Kidney glomerular epithelial cell (primary cell): Measurements from ENCODE around the gene CCDC177.

Experiments used
- DNase-seq: peaks from one replicate; lab custom pipeline; 2025; lab: John Stamatoyannopoulos, UW

The CCDC177 gene

DNA sequence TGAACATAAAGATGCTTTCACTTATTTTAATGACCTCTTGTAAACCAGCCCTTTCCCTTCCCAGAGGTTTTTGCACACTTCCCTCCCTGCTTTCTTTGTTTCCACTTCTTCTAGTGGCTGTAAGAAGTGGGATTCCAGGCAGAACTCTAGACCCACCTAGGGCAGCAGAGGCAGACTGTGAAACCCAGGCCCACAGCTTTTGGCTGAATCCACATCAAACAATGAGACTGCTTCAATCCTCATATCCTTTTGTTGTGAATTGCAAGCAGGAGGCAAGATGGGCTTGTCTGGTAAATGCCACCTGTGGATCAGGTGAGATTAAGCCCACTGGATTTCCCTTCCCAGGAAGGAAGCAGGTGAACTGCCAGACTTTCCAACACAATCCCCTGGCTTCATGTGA is 12.8 kb downstream of the CCDC177 start:
- DNase-seq, result no peak

DNA sequence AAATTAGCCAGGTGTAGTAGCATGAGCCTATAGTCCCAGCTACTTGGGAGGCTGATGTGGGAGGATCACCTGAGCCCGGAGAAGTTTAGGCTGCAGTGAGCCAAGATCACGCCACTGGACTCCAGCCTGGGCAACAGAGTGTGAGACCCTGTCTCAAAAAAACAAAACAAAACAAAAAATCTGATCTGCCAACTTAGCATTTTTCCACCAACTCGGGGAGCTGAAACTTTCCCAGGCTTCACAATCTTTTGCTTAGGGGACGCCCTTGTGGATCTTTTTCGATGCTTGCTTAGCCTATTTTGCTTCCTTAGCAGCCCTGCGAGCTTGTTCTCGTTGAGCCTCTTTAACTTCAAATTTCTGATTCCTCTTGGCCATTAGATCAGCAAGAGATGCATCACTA is 13.8 kb downstream of the CCDC177 start:
- DNase-seq, result no peak

DNA sequence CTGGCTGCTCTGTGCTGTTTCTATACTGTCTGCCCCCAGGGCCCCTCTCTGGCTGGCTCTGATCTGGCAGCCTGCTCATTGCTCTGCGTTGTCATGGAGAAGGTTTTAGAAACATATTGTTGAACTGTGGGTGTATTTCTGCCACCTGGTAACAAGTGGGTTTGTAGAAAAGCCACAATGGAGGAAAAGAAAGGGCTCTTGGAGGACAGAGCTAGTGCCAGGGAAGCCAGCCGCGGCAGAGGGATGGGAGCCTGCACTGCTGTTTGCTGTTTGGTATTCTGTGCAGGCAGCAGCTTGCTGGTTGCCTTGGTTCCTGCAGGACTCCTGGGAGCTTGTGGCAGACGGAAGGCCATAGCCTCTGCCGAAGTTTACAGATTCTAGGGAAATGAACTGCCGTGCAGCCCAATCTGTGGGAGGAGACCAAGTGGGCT is 15.1 kb downstream of the CCDC177 start:
- DNase-seq, result no peak

DNA sequence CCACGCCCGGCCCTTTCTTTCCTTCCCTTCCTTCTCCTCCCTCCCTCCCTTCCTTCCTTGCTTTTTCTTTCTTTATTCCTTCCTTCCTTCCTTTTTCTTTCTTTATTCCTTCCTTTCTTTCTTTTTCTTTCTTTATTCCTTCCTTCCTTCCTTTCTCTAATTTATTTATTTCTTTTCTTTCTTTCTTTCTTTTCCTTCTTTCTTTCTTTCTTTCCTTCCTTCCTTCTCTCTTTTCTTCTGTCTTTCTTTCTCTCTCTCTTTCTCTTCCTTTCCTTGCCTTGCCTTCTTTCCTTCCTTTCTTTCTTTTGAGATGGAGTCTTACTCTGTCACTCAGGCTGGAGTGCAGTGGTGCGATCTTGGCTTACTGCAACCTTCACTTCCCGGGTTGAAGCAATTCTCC is 15.9 kb downstream of the CCDC177 start:
- no peak for DNase-seq

DNA sequence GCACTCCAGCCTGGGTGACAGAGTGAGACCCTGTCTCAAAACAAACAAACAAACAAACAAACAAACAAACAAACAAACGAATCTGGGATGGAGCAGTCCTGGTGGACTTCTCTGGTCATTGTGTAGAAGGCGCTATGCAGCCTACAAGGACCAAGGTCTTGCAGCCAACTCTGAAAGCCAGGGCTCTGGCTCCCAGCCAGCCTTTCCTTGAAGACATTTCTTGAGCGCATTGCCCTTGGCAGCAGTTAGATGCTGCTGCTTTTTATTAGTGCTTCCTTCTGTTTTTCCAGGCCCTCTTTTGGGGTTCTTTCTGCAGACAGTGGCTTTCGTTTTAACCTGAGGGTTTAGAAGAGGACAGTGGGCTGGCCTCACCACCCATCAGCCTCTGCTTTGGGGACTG is 20.2 kb downstream of the CCDC177 start:
- DNase-seq, result no peak

GRCh38 chr14:69553252-69553651 is 21.4 kb downstream of the CCDC177 start:
- no peak for DNase-seq

DNA sequence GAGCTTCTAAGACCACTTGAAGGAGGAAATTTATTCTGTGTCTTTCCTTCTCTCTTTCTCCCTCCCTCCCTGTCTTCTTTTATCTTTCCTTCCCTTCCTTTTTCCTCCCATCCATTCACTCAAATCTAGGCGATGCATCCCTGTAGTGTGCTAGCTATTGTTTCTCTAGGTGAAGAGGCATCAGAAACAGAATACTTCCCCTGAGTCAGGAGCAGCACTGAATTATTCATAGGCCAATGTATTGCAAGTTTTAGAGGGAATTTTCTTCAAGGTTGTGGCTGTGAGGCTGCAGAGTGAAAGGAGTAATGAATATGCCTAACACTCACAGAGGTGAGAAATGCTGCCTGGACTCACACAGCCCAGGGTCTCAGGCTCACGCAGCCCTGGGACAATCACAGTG is 23.2 kb downstream of the CCDC177 start:
- DNase-seq, result no peak

DNA sequence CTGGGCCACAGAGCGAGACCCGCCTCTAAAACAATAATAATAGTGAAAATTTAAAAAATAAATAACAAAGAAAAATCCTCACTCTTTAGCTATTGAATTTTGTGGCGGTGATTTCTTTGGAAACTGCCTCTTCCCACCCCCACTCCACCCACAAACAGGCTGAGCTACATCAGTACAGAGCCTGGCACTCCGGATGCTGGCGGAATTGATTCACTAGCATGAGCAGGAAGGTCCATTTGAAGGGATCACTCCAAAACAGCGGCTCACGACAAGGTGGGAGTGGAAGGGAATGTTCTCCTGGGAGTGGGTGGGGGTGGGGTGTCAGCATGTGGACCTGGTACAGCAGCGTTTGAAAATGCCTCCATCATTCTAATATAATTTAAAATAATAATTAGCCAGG is 26.1 kb downstream of the CCDC177 start:
- no peak for DNase-seq

DNA sequence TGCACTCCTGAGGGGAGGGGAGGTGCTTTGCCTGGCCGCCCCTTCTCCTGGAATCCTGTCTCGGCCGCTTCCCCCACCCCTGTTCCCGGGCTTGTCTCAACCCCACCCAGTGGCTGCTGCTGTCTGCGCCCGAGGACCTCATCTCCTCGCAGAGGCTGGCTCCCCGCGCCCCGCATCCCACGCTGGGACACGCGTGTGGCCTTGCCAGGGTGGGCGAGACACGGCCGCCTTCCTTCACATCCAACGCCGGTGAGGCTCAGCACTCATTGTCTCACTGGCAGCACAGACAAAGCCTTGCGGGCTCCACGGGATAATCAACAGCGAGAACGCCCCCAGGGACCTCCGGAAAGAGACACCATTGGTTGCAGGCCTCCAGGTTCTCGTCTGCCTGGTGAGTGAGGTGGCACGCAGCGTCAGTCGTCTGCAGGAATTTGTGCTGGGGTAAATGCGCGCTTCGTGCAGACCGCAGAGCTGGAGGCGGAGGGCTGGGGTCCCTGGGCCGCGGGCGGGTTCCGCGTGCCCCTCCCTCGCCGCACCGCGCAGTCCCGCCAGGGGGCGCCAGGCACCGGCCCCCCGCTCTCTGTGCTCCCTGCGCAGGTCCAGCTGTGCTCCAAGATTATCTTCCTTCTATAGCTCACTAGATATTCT is 26.8 kb downstream of the CCDC177 start:
- DNase-seq, result peak; percentile 35

DNA sequence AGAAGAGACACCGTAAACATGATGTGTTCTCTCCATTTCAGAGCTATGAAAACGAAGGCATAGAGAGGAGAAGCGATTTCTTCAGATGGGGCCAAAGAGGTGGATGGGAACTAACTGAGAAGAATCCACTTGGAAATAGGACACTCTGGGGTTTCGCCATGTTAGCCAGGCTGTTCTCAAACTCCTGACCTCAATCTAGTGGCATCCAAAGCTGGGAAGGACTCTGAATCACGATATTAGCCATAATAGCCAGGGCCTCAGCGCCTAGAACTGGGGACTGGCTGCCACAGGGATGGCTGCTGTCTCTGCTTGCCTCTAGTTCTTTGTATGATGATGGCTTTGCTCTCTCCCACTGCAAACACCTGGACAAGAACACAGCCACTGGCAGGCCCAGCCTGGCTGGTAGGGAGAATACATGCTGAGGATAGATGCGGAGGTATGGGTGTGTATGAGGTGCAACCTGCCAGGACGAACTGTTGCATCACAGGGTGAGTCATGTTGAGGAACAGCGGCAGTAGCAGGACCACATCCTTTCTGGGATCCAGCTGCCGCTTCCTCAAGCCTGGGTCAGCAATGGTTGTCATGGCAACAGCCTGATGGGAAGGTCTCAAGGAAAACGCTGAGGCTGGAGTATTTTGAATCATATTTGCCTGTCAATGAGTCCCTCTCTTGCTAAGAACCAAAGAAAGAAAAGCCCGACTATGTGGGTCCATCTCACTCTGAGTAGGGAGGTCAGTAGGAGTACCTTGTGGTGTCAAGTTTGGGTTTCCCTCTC is 31.1 kb downstream of the CCDC177 start:
- DNase-seq, result no peak

DNA sequence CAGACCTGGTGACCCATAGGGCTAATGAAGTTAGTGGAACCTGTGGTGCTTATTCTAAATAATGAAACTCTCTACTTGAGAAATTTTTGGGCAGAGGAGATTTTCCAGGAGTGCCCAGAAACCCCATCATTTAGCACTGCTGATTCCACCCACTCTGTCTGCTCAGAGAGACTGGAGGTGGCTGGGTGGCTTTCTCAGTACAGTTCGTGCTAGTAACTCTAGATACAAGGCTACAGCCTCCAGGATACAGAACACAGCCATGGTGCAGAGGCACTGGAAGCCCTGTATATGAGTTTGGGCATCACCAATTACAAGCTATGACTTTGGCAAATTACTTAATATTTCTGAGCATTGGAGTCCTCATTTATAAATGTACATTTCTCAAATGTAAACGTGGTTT is 32.4 kb downstream of the CCDC177 start:
- DNase-seq, result no peak

GRCh38 chr14:69540654-69541335 is 33.9 kb downstream of the CCDC177 start:
- DNase-seq, result no peak

GRCh38 chr14:69539631-69540410 is 34.9 kb downstream of the CCDC177 start:
- DNase-seq, result no peak

- no peak for DNase-seq
Measured at GRCh38 chr14:69538766-69539165, 35.9 kb downstream of the CCDC177 start.

DNA sequence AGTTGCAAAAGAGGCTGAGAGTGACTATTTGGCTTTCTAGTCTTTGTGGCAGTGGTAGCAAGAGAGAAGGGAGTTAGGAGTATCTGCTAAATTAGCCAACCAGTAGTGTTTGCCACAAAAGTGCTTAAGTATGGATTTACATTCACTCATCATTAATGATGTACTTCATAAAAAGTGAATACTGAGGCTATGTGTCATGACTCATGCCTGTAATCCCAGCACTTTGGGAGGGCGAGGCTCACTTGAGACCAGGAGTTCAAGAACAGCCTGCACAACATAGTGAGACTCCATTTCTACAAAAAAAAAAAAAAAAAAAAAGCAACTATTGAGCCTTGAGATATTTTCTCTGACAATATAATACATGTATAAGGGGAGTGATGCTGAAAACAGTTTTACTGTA is 36.8 kb downstream of the CCDC177 start:
- DNase-seq, result no peak

- no peak for DNase-seq
Measured at GRCh38 chr14:69536971-69537370, 37.7 kb downstream of the CCDC177 start.

- peak; percentile 33 for DNase-seq
Measured at GRCh38 chr14:69535230-69535848, 39.3 kb downstream of the CCDC177 start.

GRCh38 chr14:69532561-69533340 is 41.9 kb downstream of the CCDC177 start:
- no peak for DNase-seq

- DNase-seq, result no peak
Measured at GRCh38 chr14:69531135-69531534, 43.5 kb downstream of the CCDC177 start.

DNA sequence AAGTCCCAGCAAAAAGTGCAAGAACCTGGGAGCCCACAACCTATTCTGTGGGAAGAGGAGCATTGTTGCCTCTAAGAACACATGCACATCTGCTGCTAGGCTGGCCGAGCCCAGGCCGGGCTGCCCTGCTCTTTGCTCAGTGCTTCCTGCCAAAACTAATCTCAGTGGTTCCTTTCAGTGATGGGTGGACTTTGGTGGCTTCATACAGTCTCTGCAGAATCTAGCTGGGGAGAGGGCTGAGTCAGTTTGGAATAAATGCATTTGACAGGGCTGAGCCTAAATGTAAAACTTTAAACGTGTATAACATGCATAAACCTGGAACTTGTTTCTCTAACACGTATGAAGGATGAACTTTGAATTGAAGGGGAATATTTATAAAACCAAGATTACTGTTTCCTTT is 44.6 kb downstream of the CCDC177 start:
- no peak for DNase-seq

GRCh38 chr14:69529563-69529962 is 45.1 kb downstream of the CCDC177 start:
- DNase-seq, result no peak
